ENCODE data around the gene GRXCR1. TPM values are rescaled to one million over a fixed set of nuclear protein-coding genes. Genes with fewer than 3 reads are reported as not detected.

GRXCR1 gene
- polyA plus RNA-seq, 1 of the 3 experiments (the other 2 are of a cell fraction): not detected

- Histone ChIP-seq H3K4me2 (no peak overlapping the region), H3K4me3 (ENCODE audit: low read depth in 2 of 2, low read length in 1 of 2) (no peak overlapping the region), H3K4me1 (ENCODE audit: control insufficient read depth in 1 of 2, insufficient read depth in 2 of 2, low read depth in 1 of 2, low read length in 1 of 2) (no peaks in the 10 kb centered on the region; a peak in 1 of 4 replicates), H3K27me3 (ENCODE audit: insufficient read depth) (no peaks in the 10 kb centered on the region), H3K9me3 (no peaks in the 10 kb centered on the region), H3K27ac (ENCODE audit: low read depth in 2 of 2, low read length in 1 of 2) (no peak overlapping the region), H2AFZ (ENCODE audit: low read depth) (no peak overlapping the region), H3K9ac (no peak overlapping the region), H3K36me3 (replicated peaks in 1 of 2; ENCODE audit: control insufficient read depth in 1 of 2, insufficient read depth in 2 of 2, low read length in 1 of 2) (no peaks in the 10 kb centered on the region), H3K79me2 (ENCODE audit: insufficient read depth) (no peaks in the 10 kb centered on the region), H3F3A (replicated peaks; ENCODE audit: insufficient read depth) (no peaks in the 10 kb centered on the region), H4K20me1 (ENCODE audit: insufficient read depth) (no peaks in the 10 kb centered on the region), H3K9me2 (no peaks in the 10 kb centered on the region)
- POLR2A ChIA-PET: interaction anchor here (0.7 kb wide), 1 partner anchor 72 kb away, joined by 4 read pairs; no protein-coding TSS in a partner anchor
- TF ChIP-seq RCOR1 (IDR thresholded peaks at IDR 0.05; ENCODE audit: low read length) (no peak), RFX5 (IDR thresholded peaks at IDR 0.05; ENCODE audit: low read length) (no peak), GATA2 (CRISPR knock-in tag; IDR thresholded peaks at IDR 0.05) (no peak), YY1 (IDR thresholded peaks at IDR 0.05; ENCODE audit: low read depth) (no peak)
- CTCF ChIA-PET: no interaction called here
- 11% methylated on average over 1 of the region's 1 CpG for WGBS (ENCODE audit: low lambda C conversion rate)
- no peak for DNase-seq
Measured at GRCh38 chr4:42915484-42915883, 23.0 kb downstream of the GRXCR1 start.

- H3K4me3 ChIP-seq (ENCODE audit: low read depth in 2 of 2, low read length in 1 of 2): no peak overlapping the region
- H2AFZ ChIP-seq (ENCODE audit: low read depth): no peak overlapping the region
- no peaks in the 10 kb centered on the region for H3F3A ChIP-seq (replicated peaks; ENCODE audit: insufficient read depth)
- H3K4me1 ChIP-seq (ENCODE audit: control insufficient read depth in 1 of 2, insufficient read depth in 2 of 2, low read depth in 1 of 2, low read length in 1 of 2): no peaks in the 10 kb centered on the region
- TF ChIP-seq MAX (IDR thresholded peaks at IDR 0.05; ENCODE audit: low read depth): no peak
- no peak for TF ChIP-seq USF1 (IDR thresholded peaks at IDR 0.05; ENCODE audit: borderline replicate concordance, low read depth)
- TF ChIP-seq REST (IDR thresholded peaks at IDR 0.05; ENCODE audit: low read depth, low read length): no peak
- TF ChIP-seq EZH2phosphoT487 (IDR thresholded peaks at IDR 0.05; ENCODE audit: borderline replicate concordance, low read depth): no peak
- no peak for TF ChIP-seq SMC3 (IDR thresholded peaks at IDR 0.05; ENCODE audit: low read depth, low read length)
- TF ChIP-seq SIN3A (IDR thresholded peaks at IDR 0.05; ENCODE audit: borderline replicate concordance, low read depth, low read length): no peak
- TF ChIP-seq YY1 (IDR thresholded peaks at IDR 0.05; ENCODE audit: low read depth): no peak
- no peak for TF ChIP-seq TEAD4 (IDR thresholded peaks at IDR 0.05; ENCODE audit: borderline replicate concordance, insufficient read depth)
- TF ChIP-seq GATA2 (CRISPR knock-in tag; IDR thresholded peaks at IDR 0.05): no peak
- no peak for TF ChIP-seq POLR2AphosphoS5 (IDR thresholded peaks at IDR 0.05; ENCODE audit: low read depth, low read length)
- no peak for TF ChIP-seq RXRA (IDR thresholded peaks at IDR 0.05; ENCODE audit: borderline replicate concordance, low read depth)
- no peak overlapping the region for H3K9ac ChIP-seq
- CTCF ChIA-PET: interaction anchor here (0.6 kb wide), 1 partner anchor 80 kb away, joined by 3 read pairs; no protein-coding TSS in a partner anchor
- no peak for DNase-seq
- no peaks in the 10 kb centered on the region for H3K36me3 ChIP-seq (replicated peaks in 1 of 2; ENCODE audit: control insufficient read depth in 1 of 2, insufficient read depth in 2 of 2, low read length in 1 of 2)
- no peak overlapping the region for H3K4me2 ChIP-seq
- H3K27me3 ChIP-seq (ENCODE audit: insufficient read depth): no peaks in the 10 kb centered on the region
- no peaks in the 10 kb centered on the region for H3K79me2 ChIP-seq (ENCODE audit: insufficient read depth)
- H3K9me2 ChIP-seq: no peaks in the 10 kb centered on the region
- H3K9me3 ChIP-seq: no peaks in the 10 kb centered on the region
- no peak overlapping the region for H3K27ac ChIP-seq (ENCODE audit: low read depth in 2 of 2, low read length in 1 of 2)
- 10% methylated on average over 2 of the region's 2 CpGs for WGBS (ENCODE audit: low lambda C conversion rate)
- H4K20me1 ChIP-seq (ENCODE audit: insufficient read depth): no peaks in the 10 kb centered on the region
- POLR2A ChIA-PET: no interaction called here
Measured at GRCh38 chr4:42917296-42917695, 24.8 kb downstream of the GRXCR1 start.

All from SK-N-SH (cell line).